NCI-H2196 treated with DMSO at 0.1 percent for 48 hours (cell line): ENCODE measurements around the gene TRIP12.
"Not testable (repeated sequence)": the region's sequence is repeated elsewhere in the genome, so short reads cannot be mapped to it uniquely, and the experiment has no call there.

Experiments
- DNase-seq: peaks from one replicate; lab custom pipeline; 2025; ENCODE audit not compliant: unreplicated experiment; lab: John Stamatoyannopoulos, UW

Gene TRIP12

GRCh38 chr2:229725716-229726574 lies 195.9 kb downstream of the TRIP12 start:
- no peak for DNase-seq

- DNase-seq: not testable (repeated sequence)
Measured at GRCh38 chr2:229723192-229723591, 198.6 kb downstream of the TRIP12 start.

DNA sequence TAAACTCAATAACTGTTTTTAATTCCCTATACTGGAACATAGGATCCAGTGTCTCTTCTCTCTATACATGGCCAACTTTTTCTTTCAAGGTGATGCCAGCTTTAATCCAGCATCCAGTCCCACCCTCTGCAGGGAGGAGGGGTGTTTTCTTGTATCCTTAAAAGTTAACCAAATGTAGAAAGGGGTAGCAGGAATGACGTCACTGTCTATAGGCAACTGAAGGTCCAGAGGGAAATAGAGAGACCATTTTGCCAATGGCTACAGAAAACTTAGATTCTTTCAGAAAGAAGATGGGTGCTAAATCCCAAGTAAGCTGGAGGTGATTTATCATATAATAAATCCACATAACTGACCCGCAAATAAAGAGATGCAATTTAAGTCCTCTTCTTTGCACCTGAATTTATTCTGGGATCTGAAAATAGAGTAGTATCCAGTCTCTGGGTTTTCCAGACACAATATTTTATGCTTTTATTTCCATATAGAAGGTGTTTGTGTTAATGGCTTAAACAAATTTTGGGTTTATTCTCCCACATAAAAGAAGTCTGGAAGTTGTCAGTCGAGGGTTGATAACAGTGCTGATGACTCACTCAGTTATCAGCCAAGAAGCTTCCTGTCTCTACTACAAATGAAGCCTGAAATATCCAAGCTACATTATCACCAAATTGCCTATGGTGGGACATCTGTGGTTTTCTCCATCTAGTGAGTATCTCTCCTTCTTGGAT lies 201.7 kb downstream of the TRIP12 start:
- no peak for DNase-seq

DNA sequence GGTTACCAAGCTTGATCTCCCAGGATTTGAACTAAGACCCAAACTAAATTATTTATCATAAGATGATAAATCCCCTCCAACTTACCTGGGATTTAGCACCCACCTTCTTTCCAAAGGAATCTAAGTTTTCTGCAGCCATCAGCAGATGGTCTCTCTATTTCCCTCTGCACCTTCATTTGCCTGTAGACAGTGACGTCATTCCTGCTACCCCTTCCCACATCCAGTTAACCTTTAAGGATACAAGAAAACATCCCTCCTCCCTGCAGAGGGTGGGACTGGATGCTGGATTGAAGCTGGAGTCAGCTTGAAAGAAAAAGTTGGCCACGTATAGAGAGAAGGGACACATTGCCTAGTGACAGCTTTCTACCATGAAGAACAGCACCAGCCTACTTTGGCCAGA lies 203.8 kb downstream of the TRIP12 start:
- no peak for DNase-seq

GRCh38 chr2:229715895-229716507 lies 205.8 kb downstream of the TRIP12 start:
- peak; percentile 36 for DNase-seq

- no peak for DNase-seq
Measured at GRCh38 chr2:229714736-229715541, 206.9 kb downstream of the TRIP12 start.

DNA sequence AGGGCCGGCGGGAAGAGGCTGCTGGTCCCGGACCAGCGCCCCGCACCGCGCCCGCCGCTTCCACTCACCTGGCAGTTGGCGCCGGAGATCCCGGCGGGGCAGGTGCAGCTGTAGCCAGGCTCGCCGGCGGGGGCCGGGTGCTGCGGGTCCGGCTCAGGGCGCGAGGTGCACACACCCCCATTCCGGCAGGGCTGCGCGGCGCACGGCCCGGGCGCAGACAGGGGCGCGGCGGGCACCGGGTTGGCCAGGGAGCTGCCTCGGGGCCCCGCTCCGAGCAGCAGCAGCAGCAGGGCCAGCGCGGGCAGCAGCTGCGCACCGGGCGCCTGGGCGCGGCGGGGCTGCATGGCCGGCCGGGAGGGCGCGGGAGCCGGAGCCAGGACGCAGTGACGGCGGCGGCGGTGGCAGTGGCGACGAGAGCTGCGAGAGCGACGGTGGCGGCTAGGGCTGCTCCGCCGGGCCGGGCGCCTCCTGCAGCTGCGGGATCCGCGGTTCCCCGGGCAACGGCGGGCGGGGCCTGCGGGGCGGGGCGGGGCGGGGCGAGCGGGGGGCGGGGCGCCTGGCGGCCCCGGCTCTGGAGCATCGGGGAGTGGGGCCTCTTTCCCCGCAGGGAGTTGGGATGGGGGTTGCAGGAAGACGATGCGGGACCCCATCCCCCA lies 207.6 kb downstream of the TRIP12 start, which contains the start of gene DNER:
Gene DNER, minus strand, starts transcription at position 476 of the 656 bp plus-strand sequence. Its CDS starts 132 bp downstream, at position 344.
- DNase-seq: peak; percentile 27
